ENCODE data around the gene HPCAL1. TPM values are rescaled to one million over a fixed set of nuclear protein-coding genes. Genes with fewer than 3 reads are reported as not detected.

Gene HPCAL1
- polyA plus RNA-seq, 3 donors = 82.1 to 99.5 (median 98.0) TPM

- no peak overlapping the region for H3K27ac ChIP-seq (ENCODE audit: low read depth in 1 of 2, low read length in 2 of 2)
- peaks cover 0 to 2% (median 0%) of the 10 kb centered on the region in 3 donors for H3K27me3 Mint-ChIP-seq (ENCODE audit: low read depth in 3 of 3)
- TF ChIP-seq, protein P1, sequence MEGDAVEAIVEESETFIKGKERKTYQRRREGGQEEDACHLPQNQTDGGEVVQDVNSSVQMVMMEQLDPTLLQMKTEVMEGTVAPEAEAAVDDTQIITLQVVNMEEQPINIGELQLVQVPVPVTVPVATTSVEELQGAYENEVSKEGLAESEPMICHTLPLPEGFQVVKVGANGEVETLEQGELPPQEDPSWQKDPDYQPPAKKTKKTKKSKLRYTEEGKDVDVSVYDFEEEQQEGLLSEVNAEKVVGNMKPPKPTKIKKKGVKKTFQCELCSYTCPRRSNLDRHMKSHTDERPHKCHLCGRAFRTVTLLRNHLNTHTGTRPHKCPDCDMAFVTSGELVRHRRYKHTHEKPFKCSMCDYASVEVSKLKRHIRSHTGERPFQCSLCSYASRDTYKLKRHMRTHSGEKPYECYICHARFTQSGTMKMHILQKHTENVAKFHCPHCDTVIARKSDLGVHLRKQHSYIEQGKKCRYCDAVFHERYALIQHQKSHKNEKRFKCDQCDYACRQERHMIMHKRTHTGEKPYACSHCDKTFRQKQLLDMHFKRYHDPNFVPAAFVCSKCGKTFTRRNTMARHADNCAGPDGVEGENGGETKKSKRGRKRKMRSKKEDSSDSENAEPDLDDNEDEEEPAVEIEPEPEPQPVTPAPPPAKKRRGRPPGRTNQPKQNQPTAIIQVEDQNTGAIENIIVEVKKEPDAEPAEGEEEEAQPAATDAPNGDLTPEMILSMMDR (IDR thresholded peaks at IDR 0.05) = no peak
- peaks cover 98% of the 10 kb centered on the region for H3K79me2 ChIP-seq (ENCODE audit: insufficient read depth, low read length)
- peaks cover 99% of the 10 kb centered on the region for H4K20me1 ChIP-seq (ENCODE audit: insufficient read depth, low read length)
- no peaks in the 10 kb centered on the region for H3K9me3 ChIP-seq (replicated peaks in 1 of 2; ENCODE audit: control insufficient read depth in 1 of 2, insufficient read depth in 1 of 2, low read length in 2 of 2)
- peaks cover 17% of the 10 kb centered on the region for H3K4me1 Mint-ChIP-seq
- peaks cover 0 to 3% (median 0%) of the 10 kb centered on the region in 7 donors for H3K9me3 Mint-ChIP-seq
- no peak overlapping the region for H3K9ac ChIP-seq (ENCODE audit: insufficient read depth, low read length, poor library complexity, severe bottlenecking)
- no peak overlapping the region for H2AFZ ChIP-seq (ENCODE audit: insufficient read depth, low read depth, low read length, poor library complexity, severe bottlenecking)
- H3K36me3 Mint-ChIP-seq = peaks cover 23 to 27% of the 10 kb centered on the region in 2 donors
- no peaks in the 10 kb centered on the region for H3K4me1 ChIP-seq (ENCODE audit: control insufficient read depth in 1 of 2, insufficient read depth in 2 of 2, low read length in 2 of 2)
- H3K4me3 ChIP-seq (replicated peaks in 1 of 3; ENCODE audit: low read depth in 2 of 3, low read length in 3 of 3) = no peak overlapping the region
- 73% methylated on average over 3 of the region's 5 CpGs for WGBS (ENCODE audit: insufficient coverage)
- peaks cover 0 to 10% of the 10 kb centered on the region in 2 donors for H3K36me3 ChIP-seq (replicated peaks in 1 of 2; ENCODE audit: control insufficient read depth in 1 of 2, insufficient read depth in 2 of 2, low read length in 2 of 2)
- H3K4me3 Mint-ChIP-seq = no peak overlapping the region
- intact Hi-C loops (cut with micrococcal nuclease) = loop anchor here in 1 of 2 donors (5.0 kb wide), 1 partner anchor 100 kb away; no protein-coding TSS in a partner anchor
- H3K27ac Mint-ChIP-seq = no peak overlapping the region
- no peaks in the 10 kb centered on the region for H3K27me3 ChIP-seq (ENCODE audit: control insufficient read depth in 2 of 2, insufficient read depth in 2 of 2, low read length in 2 of 2)
- H3K4me2 ChIP-seq (replicated peaks; ENCODE audit: extremely low read depth, low read length, poor library complexity, severe bottlenecking) = no peak overlapping the region
- no peak for DNase-seq
Observed at GRCh38 chr2:10317646-10318045, 14.9 kb downstream of the HPCAL1 start.

GRCh38 chr2:10318345-10318744, 15.6 kb downstream of the HPCAL1 start:
- no peak for DNase-seq
- H3K4me1 Mint-ChIP-seq = peaks cover 20% of the 10 kb centered on the region

More at GRCh38 chr2:10318345-10318744, 15.6 kb downstream of the HPCAL1 start:
- no peak overlapping the region for H3K27ac ChIP-seq (ENCODE audit: low read depth in 1 of 2, low read length in 2 of 2)
- H3K4me3 Mint-ChIP-seq = no peak overlapping the region
- H3K36me3 Mint-ChIP-seq = peaks cover 30 to 31% of the 10 kb centered on the region in 2 donors
- TF ChIP-seq, protein P1 (IDR thresholded peaks at IDR 0.05) = no peak
- H3K79me2 ChIP-seq (ENCODE audit: insufficient read depth, low read length) = peaks cover 98% of the 10 kb centered on the region
- no peaks in the 10 kb centered on the region for H3K27me3 ChIP-seq (ENCODE audit: control insufficient read depth in 2 of 2, insufficient read depth in 2 of 2, low read length in 2 of 2)
- peaks cover 99% of the 10 kb centered on the region for H4K20me1 ChIP-seq (ENCODE audit: insufficient read depth, low read length)
- WGBS (ENCODE audit: insufficient coverage) = 98% methylated on average over 6 of the region's 13 CpGs
- H3K36me3 ChIP-seq (replicated peaks in 1 of 2; ENCODE audit: control insufficient read depth in 1 of 2, insufficient read depth in 2 of 2, low read length in 2 of 2) = peaks cover 0 to 13% of the 10 kb centered on the region in 2 donors
- H3K27me3 Mint-ChIP-seq (ENCODE audit: low read depth in 3 of 3) = peaks cover 0 to 2% (median 0%) of the 10 kb centered on the region in 3 donors
- H3K27ac Mint-ChIP-seq = no peak overlapping the region
- no peak overlapping the region for H3K4me3 ChIP-seq (replicated peaks in 1 of 3; ENCODE audit: low read depth in 2 of 3, low read length in 3 of 3)
- H3K4me2 ChIP-seq (replicated peaks; ENCODE audit: extremely low read depth, low read length, poor library complexity, severe bottlenecking) = no peak overlapping the region
- no peaks in the 10 kb centered on the region for H3K9me3 ChIP-seq (replicated peaks in 1 of 2; ENCODE audit: control insufficient read depth in 1 of 2, insufficient read depth in 1 of 2, low read length in 2 of 2)
- no peak overlapping the region for H2AFZ ChIP-seq (ENCODE audit: insufficient read depth, low read depth, low read length, poor library complexity, severe bottlenecking)
- no peak overlapping the region for H3K9ac ChIP-seq (ENCODE audit: insufficient read depth, low read length, poor library complexity, severe bottlenecking)
- H3K9me3 Mint-ChIP-seq = peaks cover 0 to 3% (median 0%) of the 10 kb centered on the region in 7 donors
- no peaks in the 10 kb centered on the region for H3K4me1 ChIP-seq (ENCODE audit: control insufficient read depth in 1 of 2, insufficient read depth in 2 of 2, low read length in 2 of 2)
- intact Hi-C loops (cut with micrococcal nuclease) = loop anchor here in 1 of 2 donors (5.0 kb wide), 1 partner anchor 99 kb away; no protein-coding TSS in a partner anchor
